B cell (primary cell): ENCODE results near the gene DHX34. TPM values are rescaled to one million over a fixed set of nuclear protein-coding genes. Genes with fewer than 3 reads are reported as not detected.

Experiments
- ATAC-seq: fragments of 200-7000 bp; cut with Tn5 transposase; one replicate; pipeline ENCODE4 v1.10.0; 2021; ENCODE audit warnings: low read depth, mild to moderate bottlenecking, moderate number of reproducible peaks, moderate library complexity
- CTCF ChIA-PET: fragments of 350-600 bp; sonication (Branson Sonifier 250); formaldehyde crosslinking; loops from one replicate; lab custom pipeline; 2021; ENCODE audit warnings: antibody characterized with exemption, inconsistent platforms; lab: Charles Lee
- POLR2A ChIA-PET: fragments of 350-600 bp; sonication (Branson Sonifier 250); formaldehyde crosslinking; loops from one replicate; lab custom pipeline; 2021; ENCODE audit warnings: antibody characterized with exemption; lab: Charles Lee
- DNase-seq: peaks from one replicate; pipeline ENCODE4 v3.0.0; 2013
- H2AFZ ChIP-seq: 2 replicates; pipeline ENCODE4 v1.6.1; 2012; ENCODE audit warnings: mild to moderate bottlenecking, low read depth, low read length; ENCODE audit not compliant: insufficient read depth, poor library complexity, severe bottlenecking
- H3K27ac ChIP-seq, 2 donors: 1 replicate in 1 of 2; 2 replicates in 1 of 2; pipeline ENCODE4 v1.5.1; 2012 to 2013; ENCODE audit warnings: low read length in 2 of 2, mild to moderate bottlenecking in 2 of 2, moderate library complexity in 1 of 2
- H3K27me3 ChIP-seq, 4 experiments: fragments of 200-600 bp in 1 of 4; sonication (generic) in 1 of 4; replicated peaks in 1 of 4; 1 replicate in 2 of 4; 2 replicates in 2 of 4; pipeline versions ENCODE4 v1.6.1 to v1.7.0; 2013 to 2016; ENCODE audit warnings: low read length in 3 of 4, mild to moderate bottlenecking in 2 of 4, mixed read lengths in 1 of 4, moderate library complexity in 1 of 4; ENCODE audit not compliant: insufficient read depth in 4 of 4, control insufficient read depth in 3 of 4; ENCODE audit errors: control extremely low read depth in 1 of 4
- H3K36me3 ChIP-seq, 2 experiments: replicated peaks in 1 of 2; 1 replicate in 1 of 2; 2 replicates in 1 of 2; pipeline versions ENCODE4 v1.6.1 to v1.7.1; 2013; ENCODE audit warnings: low read length in 1 of 2; ENCODE audit not compliant: insufficient read depth in 2 of 2, control insufficient read depth in 1 of 2; ENCODE audit errors: control extremely low read depth in 1 of 2, extremely low read depth in 1 of 2
- H3K4me1 ChIP-seq, 2 donors: fragments of 200-600 bp in 1 of 2; sonication (generic) in 1 of 2; 1 replicate in 1 of 2; 2 replicates in 1 of 2; pipeline versions ENCODE4 v1.5.1 to v1.6.1; 2013 to 2017; ENCODE audit warnings: low read length in 2 of 2; ENCODE audit not compliant: control insufficient read depth in 2 of 2, insufficient read depth in 2 of 2
- H3K4me2 ChIP-seq: replicated peaks from 2 replicates; pipeline ENCODE3; 2012; ENCODE audit warnings: mild to moderate bottlenecking, low read depth, low read length; ENCODE audit not compliant: poor library complexity, severe bottlenecking
- H3K4me3 ChIP-seq, 5 experiments: fragments of 200-600 bp in 1 of 5; sonication (generic) in 1 of 5; 1 replicate in 3 of 5; 2 replicates in 2 of 5; pipeline versions ENCODE4 v1.5.1 to v1.7.0; 2011 to 2016; ENCODE audit warnings: low read length in 4 of 5, mild to moderate bottlenecking in 4 of 5, low read depth in 2 of 5, control low read depth in 1 of 5, moderate library complexity in 1 of 5; ENCODE audit not compliant: insufficient read depth in 1 of 5; ENCODE audit errors: control extremely low read depth in 1 of 5, extremely low read depth in 1 of 5
- H3K79me2 ChIP-seq: fragments of 200-600 bp; sonication (generic); one replicate; pipeline ENCODE4 v1.6.0; 2016; ENCODE audit warnings: low read length; ENCODE audit not compliant: control insufficient read depth, insufficient read depth
- H3K9ac ChIP-seq: fragments of 200-600 bp; sonication (generic); 2 replicates; pipeline ENCODE4 v1.6.1; 2017; ENCODE audit warnings: mild to moderate bottlenecking, low read length, moderate library complexity
- H3K9me3 ChIP-seq, 3 donors: one replicate each; pipeline versions ENCODE4 v1.6.1 to v1.7.1; 2013; ENCODE audit warnings: low read length in 2 of 3; ENCODE audit not compliant: control insufficient read depth in 2 of 3, insufficient read depth in 1 of 3; ENCODE audit errors: control extremely low read depth in 1 of 3
- H4K20me1 ChIP-seq: 2 replicates; pipeline ENCODE4 v1.6.0; 2012; ENCODE audit warnings: mild to moderate bottlenecking, low read length; ENCODE audit not compliant: insufficient read depth, control insufficient read depth, poor library complexity, severe bottlenecking
- H3K27ac Mint-ChIP-seq: one replicate; pipeline ENCODE4 v1.8.0; 2021; ENCODE audit warnings: mixed read lengths
- H3K27me3 Mint-ChIP-seq: one replicate; pipeline ENCODE4 v1.8.0; 2021; ENCODE audit warnings: mixed read lengths
- H3K4me1 Mint-ChIP-seq: one replicate; pipeline ENCODE4 v1.8.0; 2021; ENCODE audit warnings: mixed read lengths
- H3K4me3 Mint-ChIP-seq: one replicate; pipeline ENCODE4 v1.8.0; 2021; ENCODE audit warnings: mixed read lengths
- H3K9me3 Mint-ChIP-seq: one replicate; pipeline ENCODE4 v1.8.0; 2022; ENCODE audit warnings: mixed read lengths; ENCODE audit not compliant: insufficient read depth
- CTCF ChIP-seq: fragments of 200-600 bp; IDR thresholded peaks from one replicate; pipeline ENCODE4 v1.8.0; 2022; ENCODE audit warnings: antibody characterized with exemption, mild to moderate bottlenecking
- EZH2 ChIP-seq: IDR thresholded peaks from 2 replicates; pipeline ENCODE4 v1.6.1; 2012; ENCODE audit warnings: borderline replicate concordance, low read depth, mild to moderate bottlenecking, moderate library complexity, low read length; ENCODE audit not compliant: insufficient read depth, poor library complexity, severe bottlenecking
- WGBS: methylation state at CpG from one replicate; pipeline ENCODE4 v1.1.5; 2013; ENCODE audit warnings: missing lambda C conversion rate; ENCODE audit not compliant: insufficient coverage; 5-methylcytosine and 5-hydroxymethylcytosine counted together
- intact Hi-C: fragments of 100-400 bp; cut with micrococcal nuclease; formaldehyde crosslinking; loops from one replicate; pipeline ENCODE4 v1.10.0; 2022
- polyA plus RNA-seq: library from polyadenylated mRNA; depleted of rRNA; stranded (reverse); fragments of >200 nt; gene quantifications from 2 replicates; pipeline ENCODE4 v1.2.3, GENCODE V29; 2012
- total RNA-seq, 2 donors: library from RNA; stranded (reverse); fragments of 120-200 nt in 1 of 2; gene quantifications; 1 replicate in 1 of 2; 2 replicates in 1 of 2; pipeline versions ENCODE4 v1.2.3 to v1.2.4, GENCODE V29; 2013 to 2022

The DHX34 gene
- total and polyA plus RNA-seq, 2 donors (not counting 1 experiment from before 2014, with no cell fraction given) = 25.1 to 31.3 TPM

GRCh38 chr19:47413941-47414340 lies 64.8 kb downstream of the DHX34 start:
- no peak for ATAC-seq
- CTCF ChIA-PET = no interaction called here
- Mint-ChIP-seq H3K4me3 (no peak overlapping the region), H3K4me1 (peaks cover 19% of the 10 kb centered on the region), H3K27me3 (peaks cover 54% of the 10 kb centered on the region), H3K9me3 (no peaks in the 10 kb centered on the region), H3K27ac (no peak overlapping the region)
- no peak overlapping the region for H2AFZ ChIP-seq
- H3K27me3 ChIP-seq = peaks cover 0 to 38% (median 13%) of the 10 kb centered on the region in 4 experiments
- H4K20me1 ChIP-seq = no peaks in the 10 kb centered on the region
- no peak overlapping the region for H3K27ac ChIP-seq
- WGBS = 94% methylated on average over 14 of the region's 16 CpGs
- POLR2A ChIA-PET = no interaction called here
- H3K4me3 ChIP-seq = no peak overlapping the region
- intact Hi-C loops = no loop called here
- TF ChIP-seq CTCF = no peak
- no peak for TF ChIP-seq EZH2
- H3K9me3 ChIP-seq = peaks cover 0 to 7% (median 0%) of the 10 kb centered on the region in 3 donors
- H3K4me1 ChIP-seq = peaks cover 10 to 16% of the 10 kb centered on the region in 2 donors
- no peak overlapping the region for H3K4me2 ChIP-seq
- H3K36me3 ChIP-seq = no peaks in the 10 kb centered on the region
- no peak overlapping the region for H3K9ac ChIP-seq
- H3K79me2 ChIP-seq = no peaks in the 10 kb centered on the region
- no peak for DNase-seq

- H3K79me2 ChIP-seq = no peaks in the 10 kb centered on the region
- H3K4me2 ChIP-seq = no peak overlapping the region
- no peak for ATAC-seq
- no peaks in the 10 kb centered on the region for H3K36me3 ChIP-seq
- H3K4me1 ChIP-seq = peaks cover 10 to 17% of the 10 kb centered on the region in 2 donors
- TF ChIP-seq CTCF (no peak), EZH2 (no peak)
- Mint-ChIP-seq H3K4me1 (peaks cover 19% of the 10 kb centered on the region), H3K9me3 (no peaks in the 10 kb centered on the region), H3K4me3 (no peak overlapping the region), H3K27me3 (peaks cover 49% of the 10 kb centered on the region), H3K27ac (peak overlapping the region; percentile 20)
- H3K9me3 ChIP-seq = peaks cover 0 to 8% (median 0%) of the 10 kb centered on the region in 3 donors
- no peak overlapping the region for H2AFZ ChIP-seq
- peaks cover 0 to 36% (median 13%) of the 10 kb centered on the region in 4 experiments for H3K27me3 ChIP-seq
- no peak overlapping the region for H3K9ac ChIP-seq
- WGBS = 69% methylated on average over 18 of the region's 21 CpGs
- ChIA-PET POLR2A (no interaction called here), CTCF (no interaction called here)
- H4K20me1 ChIP-seq = no peaks in the 10 kb centered on the region
- no peak for DNase-seq
- H3K27ac ChIP-seq = no peak overlapping the region
- no peak overlapping the region for H3K4me3 ChIP-seq
- intact Hi-C loops = no loop called here
Measured at GRCh38 chr19:47414469-47414868, 65.4 kb downstream of the DHX34 start.
